A549 (cell line): ENCODE data around the gene ITGBL1.

Experiments used
- CTCF ChIP-seq: fragments of >200 bp; sonication (Bioruptor Twin); formaldehyde crosslinking; IDR thresholded peaks from 3 replicates; pipeline ENCODE4 v1.5.1; 2016
- KDM5A ChIP-seq: fragments of 200-600 bp; sonication (generic); IDR thresholded peaks from 2 replicates; pipeline ENCODE4 v1.6.1; 2016; ENCODE audit warnings: antibody characterized with exemption, mild to moderate bottlenecking
- RAD21 ChIP-seq, 2 experiments: fragments of >200 bp in 1 of 2; sonication (Bioruptor Twin) in 1 of 2; formaldehyde crosslinking in 1 of 2; IDR thresholded peaks in 1 of 2; conservative IDR thresholded peaks in 1 of 2; 2 replicates in 1 of 2; 3 replicates in 1 of 2; pipeline ENCODE4 v1.6.1; 2012 to 2018; ENCODE audit warnings: inconsistent platforms in 1 of 2

GRCh38 chr13:101708115-101708514 lies 255.6 kb downstream of the ITGBL1 start:
- TF ChIP-seq CTCF (no peak), RAD21 (conservative IDR thresholded peaks at IDR 0.05 in 1 of 2, IDR thresholded peaks at IDR 0.05 in 1 of 2) (no peak), KDM5A (no peak)
